Right lobe of liver (tissue), 6 donors: ENCODE measurements around the gene RTTN. TPM values are rescaled to one million over a fixed set of nuclear protein-coding genes. Genes with fewer than 3 reads are reported as not detected.
A peak's percentile ranks its signal among the peaks of the same experiment; 100 is the strongest.

Experiments
- ATAC-seq, 4 donors: fragments of 200-7000 bp; cut with Tn5 transposase; one replicate each; pipeline ENCODE4 v1.9.1; 2020; ENCODE audit warnings: mild to moderate bottlenecking in 4 of 4, moderate library complexity in 4 of 4
- DNase-seq, 3 donors: peaks; one replicate each; pipeline ENCODE4 v3.0.0-alpha.2; 2020
- H3K27ac ChIP-seq, 3 donors: fragments of 200-600 bp; one replicate each; pipeline ENCODE4 v1.8.0; 2022
- H3K27me3 ChIP-seq, 2 donors: fragments of 200-600 bp; one replicate each; pipeline ENCODE4 v1.8.0; 2022
- H3K36me3 ChIP-seq, 4 donors: fragments of 200-600 bp; sonication (generic) in 1 of 4; one replicate each; pipeline versions ENCODE4 v1.5.1 to v1.8.0; 2017 to 2022; ENCODE audit warnings: control low read depth in 1 of 4
- H3K4me1 ChIP-seq, 4 donors: fragments of 200-600 bp; sonication (generic) in 1 of 4; one replicate each; pipeline versions ENCODE4 v1.5.1 to v1.8.0; 2017 to 2022; ENCODE audit warnings: control low read depth in 1 of 4
- H3K4me3 ChIP-seq, 3 donors: fragments of 200-600 bp; one replicate each; pipeline ENCODE4 v1.8.0; 2022
- H3K9me3 ChIP-seq, 4 donors: fragments of 200-600 bp; sonication (generic) in 1 of 4; one replicate each; pipeline versions ENCODE4 v1.5.1 to v1.8.0; 2017 to 2022; ENCODE audit warnings: control low read depth in 1 of 4
- POLR2A ChIP-seq: fragments of 450-650 bp; IDR thresholded peaks from one replicate; pipeline ENCODE4 v1.6.1; 2017; ENCODE audit warnings: antibody characterized with exemption, mild to moderate bottlenecking
- WGBS: methylation state at CpG from one replicate; pipeline ENCODE4 v1.1.6; 2018; ENCODE audit warnings: low coverage, low lambda C conversion rate; ENCODE audit not compliant: insufficient coverage; ENCODE audit errors: missing lambda C conversion rate; 5-methylcytosine and 5-hydroxymethylcytosine counted together
- intact Hi-C, 2 donors: fragments of 100-400 bp; cut with DNase I; formaldehyde crosslinking; loops; one replicate each; pipeline versions ENCODE4 v1.11.2 to v1.14.1; 2022
- total RNA-seq, 6 experiments: library from RNA; depleted of rRNA in 2 of 6; stranded (reverse); fragments of >200 nt in 2 of 6; fragmentation: NEBNext Ultra II Directional in 3 of 6; extraction: Animal tissue kit (Norgen Biotek cat#: 25700) in 3 of 6; gene quantifications; one replicate each; pipeline versions ENCODE4 v1.1.0 to v1.2.4, GENCODE V29; 2016 to 2023
- TF ChIP-seq, protein P1 (sequence below), 4 donors: fragments of 200-600 bp in 3 of 4; fragments of 450-650 bp in 1 of 4; IDR thresholded peaks; one replicate each; pipeline versions ENCODE4 v1.5.1 to v1.8.0; 2016 to 2022; ENCODE audit warnings: antibody characterized with exemption in 4 of 4, mild to moderate bottlenecking in 2 of 4
- donor health status: DM: no; HTN: yes; CAD: no.
- donor health status: DM: no; HTN: no; CAD: no.
- donor health status: DM: no; HTN: no; CAD: no.
- donor health status: DM: no; HTN: yes; CAD: no.
- donor health status: DM: no; HTN: yes; CAD: no.

Gene RTTN
- total RNA-seq, 6 experiments from 2014 or later: 2.3 to 7.4 (median 6.5) TPM

DNA sequence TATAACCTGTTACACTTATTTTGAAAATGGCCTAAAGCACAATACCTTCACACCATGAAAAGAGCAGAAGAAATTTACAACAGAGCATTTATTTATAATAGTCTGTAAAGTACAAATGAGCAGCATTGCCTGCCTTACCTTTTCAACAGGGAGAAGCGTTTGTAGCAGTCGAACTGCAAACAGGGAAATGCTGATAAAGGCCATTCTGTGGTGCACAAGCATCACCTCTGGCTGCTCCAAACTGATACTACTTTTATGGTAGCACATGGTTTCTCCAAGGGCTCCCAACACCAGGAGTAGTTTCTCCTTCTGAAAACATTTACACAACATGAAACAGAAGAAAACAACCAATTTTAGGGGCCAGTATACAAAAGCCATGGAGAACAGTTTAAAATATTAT, 28.9 kb downstream of the RTTN start:
- no peak overlapping the region for H3K27ac ChIP-seq
- DNase-seq: no peak
- WGBS: 35% methylated on average over 2 of the region's 2 CpGs
- H3K9me3 ChIP-seq: no peaks in the 10 kb centered on the region
- H3K4me1 ChIP-seq: no peaks in the 10 kb centered on the region
- H3K4me3 ChIP-seq: no peak overlapping the region
- no peaks in the 10 kb centered on the region for H3K36me3 ChIP-seq
- ATAC-seq: peak in 3 of 4 donors; percentile 40 to 60 (median 49)
- no peaks in the 10 kb centered on the region for H3K27me3 ChIP-seq
- TF ChIP-seq, protein P1, sequence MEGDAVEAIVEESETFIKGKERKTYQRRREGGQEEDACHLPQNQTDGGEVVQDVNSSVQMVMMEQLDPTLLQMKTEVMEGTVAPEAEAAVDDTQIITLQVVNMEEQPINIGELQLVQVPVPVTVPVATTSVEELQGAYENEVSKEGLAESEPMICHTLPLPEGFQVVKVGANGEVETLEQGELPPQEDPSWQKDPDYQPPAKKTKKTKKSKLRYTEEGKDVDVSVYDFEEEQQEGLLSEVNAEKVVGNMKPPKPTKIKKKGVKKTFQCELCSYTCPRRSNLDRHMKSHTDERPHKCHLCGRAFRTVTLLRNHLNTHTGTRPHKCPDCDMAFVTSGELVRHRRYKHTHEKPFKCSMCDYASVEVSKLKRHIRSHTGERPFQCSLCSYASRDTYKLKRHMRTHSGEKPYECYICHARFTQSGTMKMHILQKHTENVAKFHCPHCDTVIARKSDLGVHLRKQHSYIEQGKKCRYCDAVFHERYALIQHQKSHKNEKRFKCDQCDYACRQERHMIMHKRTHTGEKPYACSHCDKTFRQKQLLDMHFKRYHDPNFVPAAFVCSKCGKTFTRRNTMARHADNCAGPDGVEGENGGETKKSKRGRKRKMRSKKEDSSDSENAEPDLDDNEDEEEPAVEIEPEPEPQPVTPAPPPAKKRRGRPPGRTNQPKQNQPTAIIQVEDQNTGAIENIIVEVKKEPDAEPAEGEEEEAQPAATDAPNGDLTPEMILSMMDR (IDR thresholded peaks at IDR 0.05): no peak
- TF ChIP-seq POLR2A: no peak
- intact Hi-C loops: no loop called here

DNA sequence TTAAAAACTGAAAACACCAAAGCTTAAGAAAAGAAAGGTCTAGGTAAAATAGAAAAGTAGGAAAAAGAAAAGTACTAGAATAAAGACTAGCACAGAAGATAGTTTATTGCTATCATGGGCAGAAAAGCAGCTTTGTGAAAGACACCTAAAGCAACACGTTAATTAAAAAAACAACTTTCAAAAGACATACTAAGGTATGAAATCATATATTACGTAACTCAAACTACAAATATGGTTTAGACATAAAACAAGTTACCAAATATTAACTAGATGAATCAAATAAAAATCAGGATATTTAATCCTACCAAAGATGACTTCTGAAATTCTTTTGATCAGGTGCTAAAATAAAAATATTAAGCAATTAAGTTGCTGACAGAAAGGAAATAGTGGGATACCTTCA, 30.3 kb downstream of the RTTN start:
- no peaks in the 10 kb centered on the region for H3K36me3 ChIP-seq
- intact Hi-C loops: no loop called here
- peak overlapping the region in 2 of 3 donors; percentile 35 to 43 for H3K4me3 ChIP-seq
- H3K9me3 ChIP-seq: no peaks in the 10 kb centered on the region
- TF ChIP-seq, protein P1 (IDR thresholded peaks at IDR 0.05): no peak
- TF ChIP-seq POLR2A: no peak
- no peaks in the 10 kb centered on the region for H3K27me3 ChIP-seq
- no peak for DNase-seq
- peak overlapping the region in 2 of 3 donors; percentile 49 to 66 for H3K27ac ChIP-seq
- H3K4me1 ChIP-seq: peaks cover 0 to 2% (median 0%) of the 10 kb centered on the region in 4 donors
- 33% methylated on average over 2 of the region's 2 CpGs for WGBS
- peak in 3 of 4 donors; percentile 24 to 34 (median 24) for ATAC-seq

DNA sequence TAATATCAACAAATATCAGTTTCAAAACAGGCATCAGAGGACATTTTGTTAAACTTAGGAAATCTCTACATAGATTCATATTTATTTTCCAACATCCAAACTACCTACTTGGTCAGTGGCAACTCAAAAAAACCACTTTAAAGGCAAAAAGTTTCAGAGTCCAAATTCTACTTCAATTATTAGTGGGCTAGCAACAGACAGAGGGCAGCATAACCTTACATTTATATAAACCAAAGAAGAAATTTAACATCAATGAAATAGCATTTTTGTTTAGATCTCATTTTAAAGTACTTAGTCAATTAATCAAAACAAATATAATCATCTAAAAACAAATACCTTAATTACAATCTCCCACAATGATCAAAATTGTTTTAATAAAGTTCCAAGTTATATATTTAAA, 33.3 kb downstream of the RTTN start:
- Histone ChIP-seq H3K9me3 (no peaks in the 10 kb centered on the region), H3K36me3 (no peaks in the 10 kb centered on the region), H3K4me1 (peaks cover 0 to 7% (median 0%) of the 10 kb centered on the region in 4 donors), H3K27ac (no peak overlapping the region), H3K27me3 (no peaks in the 10 kb centered on the region), H3K4me3 (no peak overlapping the region)
- no peak for DNase-seq
- TF ChIP-seq POLR2A: no peak
- TF ChIP-seq, protein P1 (IDR thresholded peaks at IDR 0.05): peak; percentile 35 to 52 (median 40)
- ATAC-seq: peak in 2 of 4 donors; percentile 32 to 36
- intact Hi-C loops: no loop called here

DNA sequence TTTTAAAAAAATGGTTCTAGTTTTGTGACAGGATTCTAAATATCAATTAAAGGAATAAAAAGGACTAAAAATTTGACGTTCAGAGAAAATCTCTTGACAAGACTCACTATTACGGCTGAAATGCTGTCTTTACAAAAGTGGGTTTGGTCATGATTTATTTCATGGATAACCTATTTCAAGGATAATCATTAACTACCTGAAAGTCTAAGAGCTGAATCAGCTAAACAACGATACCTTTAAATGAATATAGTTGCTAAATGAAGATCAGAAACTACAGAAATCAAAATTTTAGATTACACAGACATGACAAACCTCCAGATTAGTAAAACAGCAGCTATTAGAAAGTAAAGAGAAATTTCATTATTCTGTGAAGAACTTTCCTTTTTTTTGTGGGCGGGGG, 35.7 kb downstream of the RTTN start:
- peak overlapping the region; percentile 9 to 34 (median 31) for H3K4me3 ChIP-seq
- TF ChIP-seq POLR2A: no peak
- TF ChIP-seq, protein P1 (IDR thresholded peaks at IDR 0.05): no peak
- peak overlapping the region in 2 of 3 donors; percentile 6 to 61 for H3K27ac ChIP-seq
- H3K4me1 ChIP-seq: peaks cover 0 to 7% (median 0%) of the 10 kb centered on the region in 4 donors
- ATAC-seq (peak; percentile 36 to 74 (median 56)), DNase-seq (no peak)
- intact Hi-C loops: no loop called here
- no peaks in the 10 kb centered on the region for H3K27me3 ChIP-seq
- no peaks in the 10 kb centered on the region for H3K36me3 ChIP-seq
- no peaks in the 10 kb centered on the region for H3K9me3 ChIP-seq
- WGBS: 40% methylated on average over 4 of the region's 4 CpGs

DNA sequence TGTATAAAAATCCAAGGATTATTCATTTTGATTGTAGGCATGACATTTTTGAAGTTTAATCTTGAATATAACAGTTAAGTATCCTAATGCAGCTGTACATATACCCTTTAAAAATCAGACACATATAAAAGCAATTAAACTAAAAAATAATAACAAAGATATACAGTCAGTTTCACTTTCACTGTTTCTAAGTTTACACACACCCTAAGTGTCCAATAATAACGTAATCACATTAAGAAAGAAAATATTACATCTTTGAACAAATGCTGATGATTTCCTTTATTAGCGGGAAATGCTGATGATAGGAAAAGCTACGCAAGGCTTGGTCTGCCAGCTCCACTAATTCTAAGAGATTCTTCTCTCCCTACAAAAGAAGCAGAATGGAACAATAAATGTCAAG, 38.8 kb downstream of the RTTN start:
- no peak for DNase-seq
- ATAC-seq: peak; percentile 21 to 59 (median 46)
- no peak for TF ChIP-seq POLR2A
- TF ChIP-seq, protein P1 (IDR thresholded peaks at IDR 0.05): no peak
- Histone ChIP-seq H3K9me3 (no peaks in the 10 kb centered on the region), H3K4me1 (peaks cover 0 to 7% (median 0%) of the 10 kb centered on the region in 4 donors), H3K4me3 (peak overlapping the region in 2 of 3 donors; percentile 19 to 22), H3K27me3 (no peaks in the 10 kb centered on the region), H3K27ac (peak overlapping the region in 2 of 3 donors; percentile 56 to 63), H3K36me3 (no peaks in the 10 kb centered on the region)
- intact Hi-C loops: no loop called here
- WGBS: 15% methylated on average over 3 of the region's 3 CpGs
